HG03575 (cell line): Measurements from ENCODE around the gene ATE1.
"Not testable (repeated sequence)": the region's sequence is repeated elsewhere in the genome, so short reads cannot be mapped to it uniquely, and the experiment has no call there.

Experiments used
- ATAC-seq: cut with Tn5 transposase; IDR thresholded peaks from one replicate; pipeline ENCODE4 v1.9.1; 2021; ENCODE audit not compliant: unreplicated experiment, insufficient number of reproducible peaks, low FRiP score; ENCODE audit errors: extremely low read depth

The ATE1 gene

GRCh38 chr10:121927841-121928527, at the start of gene ATE1:
Gene ATE1 (minus strand): TSS chr10:121928031. CDS start chr10:121927949, 82 bp downstream.
- ATAC-seq = no peak

- ATAC-seq = no peak
Measured at GRCh38 chr10:121976607-121977006, 48.8 kb upstream of the ATE1 start.

- no peak for ATAC-seq
Measured at GRCh38 chr10:121975295-121976086, 47.7 kb upstream of the ATE1 start.

- peak; percentile 78 for ATAC-seq
Measured at GRCh38 chr10:121974535-121975294, 46.9 kb upstream of the ATE1 start, which contains the start of gene NSMCE4A. Gene NSMCE4A (minus strand): TSS chr10:121975217. CDS start chr10:121975165, 52 bp downstream.

- ATAC-seq = peak; percentile 9
Measured at GRCh38 chr10:121974019-121974534, 46.2 kb upstream of the ATE1 start.

- not testable (repeated sequence) for ATAC-seq
Measured at GRCh38 chr10:121969086-121969485, 41.3 kb upstream of the ATE1 start.

- ATAC-seq = no peak
Measured at GRCh38 chr10:121965996-121966395, 38.2 kb upstream of the ATE1 start.

GRCh38 chr10:121961456-121961855, 33.6 kb upstream of the ATE1 start:
- no peak for ATAC-seq

- ATAC-seq = no peak
Measured at GRCh38 chr10:121959671-121960070, 31.8 kb upstream of the ATE1 start.

GRCh38 chr10:121956111-121957061, 28.6 kb upstream of the ATE1 start:
- no peak for ATAC-seq

GRCh38 chr10:121952226-121952625, 24.4 kb upstream of the ATE1 start:
- no peak for ATAC-seq

- ATAC-seq = no peak
Measured at GRCh38 chr10:121949451-121949850, 21.6 kb upstream of the ATE1 start.

- no peak for ATAC-seq
Measured at GRCh38 chr10:121949049-121949448, 21.2 kb upstream of the ATE1 start.

GRCh38 chr10:121947343-121948330, 19.8 kb upstream of the ATE1 start:
- no peak for ATAC-seq

- no peak for ATAC-seq
Measured at GRCh38 chr10:121942749-121943416, 15.1 kb upstream of the ATE1 start.

- no peak for ATAC-seq
Measured at GRCh38 chr10:121941532-121941931, 13.7 kb upstream of the ATE1 start.

GRCh38 chr10:121936295-121936694, 8.5 kb upstream of the ATE1 start:
- ATAC-seq = no peak
